Measurements from ENCODE around the gene DIAPH2.

GRCh38 chrX:96846841-96847240 lies 162.2 kb downstream of the DIAPH2 start:
- TF ChIP-seq CTCF (IDR thresholded peaks at IDR 0.05) (no peak), POLR2AphosphoS5 (IDR thresholded peaks at IDR 0.05) (no peak), EP300 (IDR thresholded peaks at IDR 0.05; ENCODE audit: low read depth) (no peak), POLR2A (IDR thresholded peaks at IDR 0.05) (no peak)
